GM12878 (cell line): Measurements from ENCODE around the gene GAB1. TPM values are rescaled to one million over a fixed set of nuclear protein-coding genes. Genes with fewer than 3 reads are reported as not detected.

Source experiments
- BMI1 ChIP-seq: fragments of 450-650 bp; IDR thresholded peaks from 2 replicates; pipeline ENCODE4 v1.6.1; 2016; ENCODE audit warnings: mild to moderate bottlenecking, moderate library complexity, borderline replicate concordance
- CBFB ChIP-seq: IDR thresholded peaks from 2 replicates; pipeline ENCODE4 v1.6.1; 2016; ENCODE audit warnings: antibody characterized with exemption, low read depth
- DPF2 ChIP-seq: fragments of 450-650 bp; IDR thresholded peaks from 2 replicates; pipeline ENCODE4 v1.6.1; 2017; ENCODE audit warnings: mild to moderate bottlenecking
- ETV6 ChIP-seq, 2 experiments: fragments of 450-650 bp in 1 of 2; IDR thresholded peaks in 1 of 2; conservative IDR thresholded peaks in 1 of 2; 2 replicates each; pipeline ENCODE4 v1.6.1; 2014; ENCODE audit warnings: antibody characterized with exemption in 1 of 2, borderline replicate concordance in 1 of 2, low read depth in 1 of 2, mild to moderate bottlenecking in 1 of 2, moderate library complexity in 1 of 2
- EZH2 ChIP-seq: IDR thresholded peaks from 2 replicates; pipeline ENCODE4 v1.6.1; 2012; ENCODE audit warnings: low read depth, mild to moderate bottlenecking, control low read depth, inconsistent platforms, low read length, borderline replicate concordance; ENCODE audit not compliant: control insufficient read depth
- IKZF1 ChIP-seq: fragments of 450-650 bp; conservative IDR thresholded peaks from 2 replicates; pipeline ENCODE4 v1.6.1; 2017; ENCODE audit warnings: antibody characterized with exemption, mild to moderate bottlenecking
- IKZF2 ChIP-seq, 2 experiments: fragments of 450-650 bp; IDR thresholded peaks; 2 replicates each; pipeline ENCODE4 v1.6.1; 2017; ENCODE audit warnings: mild to moderate bottlenecking in 2 of 2, moderate library complexity in 2 of 2
- KDM1A ChIP-seq: fragments of 200-600 bp; sonication (generic); IDR thresholded peaks from 2 replicates; pipeline ENCODE4 v1.6.1; 2016; ENCODE audit warnings: borderline replicate concordance
- LARP7 ChIP-seq: fragments of 450-650 bp; IDR thresholded peaks from 2 replicates; pipeline ENCODE4 v1.6.1; 2017; ENCODE audit warnings: mild to moderate bottlenecking
- MYC ChIP-seq: IDR thresholded peaks from 2 replicates; pipeline ENCODE4 v1.6.1; 2011; ENCODE audit warnings: mild to moderate bottlenecking, low read length, moderate library complexity, inconsistent platforms; ENCODE audit not compliant: insufficient read depth, insufficient replicate concordance, insufficient read length, severe bottlenecking
- NBN ChIP-seq: fragments of 450-650 bp; IDR thresholded peaks from 2 replicates; pipeline ENCODE4 v1.6.1; 2016
- NKRF ChIP-seq: fragments of 450-650 bp; conservative IDR thresholded peaks from 2 replicates; pipeline ENCODE4 v1.6.1; 2017; ENCODE audit warnings: mild to moderate bottlenecking, moderate library complexity
- PML ChIP-seq: IDR thresholded peaks from 2 replicates; pipeline ENCODE4 v1.6.1; 2012; ENCODE audit warnings: low read length, inconsistent platforms
- POLR2AphosphoS5 ChIP-seq: IDR thresholded peaks from 2 replicates; pipeline ENCODE4 v1.6.1; 2011; ENCODE audit warnings: mild to moderate bottlenecking, low read length, inconsistent platforms
- POU2F2 ChIP-seq: IDR thresholded peaks from 3 replicates; pipeline ENCODE4 v1.6.1; 2011; ENCODE audit warnings: low read depth, mild to moderate bottlenecking, low read length, borderline replicate concordance
- RELA ChIP-seq: fragments of 450-650 bp; IDR thresholded peaks from 2 replicates; pipeline ENCODE4 v1.8.0; 2014; ENCODE audit warnings: borderline replicate concordance; ENCODE audit not compliant: partially characterized antibody
- RUNX3 ChIP-seq: IDR thresholded peaks from 2 replicates; pipeline ENCODE4 v1.6.1; 2012; ENCODE audit warnings: low read length, inconsistent platforms
- SUPT20H ChIP-seq: IDR thresholded peaks from 2 replicates; pipeline ENCODE4 v1.6.1; 2011; ENCODE audit warnings: low read depth, mild to moderate bottlenecking, low read length, moderate library complexity, borderline replicate concordance; ENCODE audit not compliant: control insufficient read depth
- TCF7 ChIP-seq: IDR thresholded peaks from 2 replicates; pipeline ENCODE4 v1.6.1; 2014; ENCODE audit warnings: antibody characterized with exemption, borderline replicate concordance
- USF2 ChIP-seq: IDR thresholded peaks from 2 replicates; pipeline ENCODE4 v1.6.1; 2011; ENCODE audit warnings: low read depth, low read length, improper control_type of control experiment, borderline replicate concordance
- YBX1 ChIP-seq: fragments of 450-650 bp; IDR thresholded peaks from 2 replicates; pipeline ENCODE4 v1.6.1; 2016; ENCODE audit warnings: antibody characterized with exemption
- ZBTB33 ChIP-seq: fragments of 450-650 bp; IDR thresholded peaks from 2 replicates; pipeline ENCODE4 v1.6.1; 2017; ENCODE audit warnings: mild to moderate bottlenecking
- polyA plus RNA-seq, 11 experiments: library from polyadenylated mRNA; depleted of rRNA in 4 of 11; unstranded in 6 of 11; stranded (reverse) in 5 of 11; fragments of >200 nt; fragmentation: Nextera tagmentation in 4 of 11; fragmentation: Illumina TruSeq in 1 of 11; extraction: Ambion mirVana in 4 of 11; extraction: Trizol in 1 of 11; gene quantifications; 1 replicate in 1 of 11; 2 replicates in 10 of 11; pipeline versions ENCODE4 v1.2.1 to v1.2.3, GENCODE V29; 2011 to 2016; ENCODE audit warnings: inconsistent platforms in 2 of 11, missing spikeins in 2 of 11, low read depth in 1 of 11
- total RNA-seq, 4 experiments: library from RNA; depleted of rRNA in 3 of 4; stranded (reverse); fragments of >200 nt in 3 of 4; fragmentation: Illumina TruSeq in 1 of 4; extraction: Trizol in 1 of 4; gene quantifications; 2 replicates each; pipeline versions ENCODE4 v1.2.1 to v1.2.3, GENCODE V29; 2013 to 2021
- TF ChIP-seq, protein P1 (sequence below): IDR thresholded peaks from 2 replicates; pipeline ENCODE4 v1.6.1; 2012; ENCODE audit warnings: low read length, inconsistent platforms

GAB1 gene
- total and polyA plus RNA-seq, 10 of the 15 experiments (the other 5 are each of a cell fraction or from before 2014, with no cell fraction given) = 0.37 to 5.3 (median 3.2) TPM

DNA sequence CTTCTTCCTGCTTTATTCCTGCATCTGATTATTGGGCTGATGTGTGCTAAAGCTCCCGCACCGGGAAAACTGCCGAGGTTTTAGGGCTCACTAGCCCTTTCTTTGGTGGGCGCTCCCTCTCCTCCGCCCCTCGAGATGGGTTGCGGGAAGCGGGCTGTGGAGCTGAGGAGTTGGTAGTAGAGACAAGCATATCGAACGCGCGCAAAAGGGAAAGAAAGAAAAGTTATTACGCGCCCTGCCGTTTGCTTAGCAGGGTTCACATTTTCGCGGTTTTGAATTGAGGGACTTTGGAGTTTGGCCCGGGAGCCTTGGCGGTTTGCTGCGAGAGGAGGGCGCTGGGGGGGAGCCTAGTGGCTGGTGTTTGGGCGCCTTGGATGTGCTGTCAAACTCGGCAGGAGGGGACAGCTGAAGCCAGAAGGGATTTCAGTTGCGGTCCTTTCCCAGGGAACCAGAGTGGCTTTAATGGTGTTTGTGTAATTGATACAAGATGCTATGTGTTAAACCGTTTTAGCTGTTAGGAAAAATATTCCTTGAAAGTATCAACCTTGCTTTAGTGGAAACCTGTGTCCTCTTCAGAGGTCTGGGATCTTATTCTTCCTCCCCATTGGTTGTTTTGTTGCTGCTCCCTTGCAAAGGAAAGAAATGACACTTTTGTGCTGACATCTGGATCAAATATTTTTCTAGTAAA, 1.1 kb downstream of the GAB1 start (continued):
- TF ChIP-seq, protein P1, sequence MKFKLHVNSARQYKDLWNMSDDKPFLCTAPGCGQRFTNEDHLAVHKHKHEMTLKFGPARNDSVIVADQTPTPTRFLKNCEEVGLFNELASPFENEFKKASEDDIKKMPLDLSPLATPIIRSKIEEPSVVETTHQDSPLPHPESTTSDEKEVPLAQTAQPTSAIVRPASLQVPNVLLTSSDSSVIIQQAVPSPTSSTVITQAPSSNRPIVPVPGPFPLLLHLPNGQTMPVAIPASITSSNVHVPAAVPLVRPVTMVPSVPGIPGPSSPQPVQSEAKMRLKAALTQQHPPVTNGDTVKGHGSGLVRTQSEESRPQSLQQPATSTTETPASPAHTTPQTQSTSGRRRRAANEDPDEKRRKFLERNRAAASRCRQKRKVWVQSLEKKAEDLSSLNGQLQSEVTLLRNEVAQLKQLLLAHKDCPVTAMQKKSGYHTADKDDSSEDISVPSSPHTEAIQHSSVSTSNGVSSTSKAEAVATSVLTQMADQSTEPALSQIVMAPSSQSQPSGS = no peak
- TF ChIP-seq POU2F2 (no peak), KDM1A (no peak), SUPT20H (no peak), BMI1 (no peak; the same call in 1 of the 2 replicates), NKRF (0 out of 2 replicates have a peak, but pooled peaks have one; percentile 23), IKZF2 (IDR thresholded peaks at IDR 0.05) (peak in 1 of 2 experiments; percentile 45; a peak in 1 of 4 replicates), IKZF1 (peak; percentile 20; the same call in 1 of the 2 replicates), MYC (no peak), PML (no peak), LARP7 (0 out of 2 replicates have a peak, but pooled peaks have one; percentile 16), USF2 (no peak), TCF7 (no peak), RUNX3 (peak; percentile 45; the same call in 1 of the 2 replicates), RELA (no peak), YBX1 (no peak), EZH2 (0 out of 2 replicates have a peak, but pooled peaks have one; percentile 37), ETV6 (conservative IDR thresholded peaks at IDR 0.05 in 1 of 2, IDR thresholded peaks at IDR 0.05 in 1 of 2; ENCODE audit: borderline replicate concordance in 1 of 2, low read depth in 1 of 2) (no peak), ZBTB33 (no peak), DPF2 (no peak), CBFB (no peak), POLR2AphosphoS5 (no peak), NBN (0 out of 2 replicates have a peak, but pooled peaks have one; percentile 24)
